ENCODE data around the gene LYSMD4.
"Not testable (repeated sequence)": the region's sequence is repeated elsewhere in the genome, so short reads cannot be mapped to it uniquely, and the experiment has no call there.

The LYSMD4 gene

DNA sequence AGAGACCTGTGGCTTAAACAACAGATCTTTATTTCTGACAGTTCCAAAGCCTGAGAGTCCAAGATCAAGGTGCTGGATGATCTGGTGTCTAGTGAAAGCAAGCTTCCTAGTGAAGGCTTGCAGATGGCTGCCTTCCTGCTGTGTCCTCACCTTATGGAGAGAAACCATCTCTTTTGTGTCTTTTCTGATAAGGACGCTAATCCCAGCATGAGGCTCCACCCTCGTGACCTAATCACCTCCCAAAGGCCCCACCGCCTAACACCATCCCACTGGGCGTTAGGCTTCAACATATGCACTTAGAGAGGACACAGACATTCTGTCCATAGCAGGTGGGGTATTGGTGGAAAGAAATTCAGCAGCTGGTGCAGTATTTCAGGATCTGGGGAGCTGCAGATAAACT, 19.8 kb upstream of the LYSMD4 start:
- TF ChIP-seq, protein P1, sequence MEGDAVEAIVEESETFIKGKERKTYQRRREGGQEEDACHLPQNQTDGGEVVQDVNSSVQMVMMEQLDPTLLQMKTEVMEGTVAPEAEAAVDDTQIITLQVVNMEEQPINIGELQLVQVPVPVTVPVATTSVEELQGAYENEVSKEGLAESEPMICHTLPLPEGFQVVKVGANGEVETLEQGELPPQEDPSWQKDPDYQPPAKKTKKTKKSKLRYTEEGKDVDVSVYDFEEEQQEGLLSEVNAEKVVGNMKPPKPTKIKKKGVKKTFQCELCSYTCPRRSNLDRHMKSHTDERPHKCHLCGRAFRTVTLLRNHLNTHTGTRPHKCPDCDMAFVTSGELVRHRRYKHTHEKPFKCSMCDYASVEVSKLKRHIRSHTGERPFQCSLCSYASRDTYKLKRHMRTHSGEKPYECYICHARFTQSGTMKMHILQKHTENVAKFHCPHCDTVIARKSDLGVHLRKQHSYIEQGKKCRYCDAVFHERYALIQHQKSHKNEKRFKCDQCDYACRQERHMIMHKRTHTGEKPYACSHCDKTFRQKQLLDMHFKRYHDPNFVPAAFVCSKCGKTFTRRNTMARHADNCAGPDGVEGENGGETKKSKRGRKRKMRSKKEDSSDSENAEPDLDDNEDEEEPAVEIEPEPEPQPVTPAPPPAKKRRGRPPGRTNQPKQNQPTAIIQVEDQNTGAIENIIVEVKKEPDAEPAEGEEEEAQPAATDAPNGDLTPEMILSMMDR (conservative IDR thresholded peaks at IDR 0.05; ENCODE audit: low read depth, low read length), result no peak
- no peak for DNase-seq (ENCODE audit: low read depth)
- no peak overlapping the region for H3K4me3 ChIP-seq (ENCODE audit: low read depth, low read length)

DNA sequence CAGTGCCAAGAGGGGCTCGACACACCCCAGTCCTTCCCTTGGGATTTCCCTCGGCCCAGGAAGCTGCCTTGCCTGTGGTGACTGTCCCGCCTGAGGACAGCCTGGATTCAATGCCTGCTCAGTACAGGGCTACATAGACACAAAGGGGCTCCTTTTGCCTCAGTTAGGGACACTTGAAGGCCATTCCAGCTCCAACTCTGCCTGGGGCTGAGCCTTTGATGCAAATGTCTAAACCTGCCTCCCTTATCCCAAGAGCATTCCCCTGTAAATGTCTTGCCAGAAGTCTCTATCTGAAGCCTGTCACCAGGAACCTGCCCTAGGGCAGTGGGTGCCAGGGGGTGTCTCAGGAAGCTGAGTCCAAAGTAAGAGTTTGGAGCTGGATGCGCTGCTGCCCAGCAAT, 19.3 kb upstream of the LYSMD4 start:
- DNase-seq (ENCODE audit: low read depth), result no peak
- TF ChIP-seq, protein P1 (conservative IDR thresholded peaks at IDR 0.05; ENCODE audit: low read depth, low read length), result no peak
- no peak overlapping the region for H3K4me3 ChIP-seq (ENCODE audit: low read depth, low read length)

DNA sequence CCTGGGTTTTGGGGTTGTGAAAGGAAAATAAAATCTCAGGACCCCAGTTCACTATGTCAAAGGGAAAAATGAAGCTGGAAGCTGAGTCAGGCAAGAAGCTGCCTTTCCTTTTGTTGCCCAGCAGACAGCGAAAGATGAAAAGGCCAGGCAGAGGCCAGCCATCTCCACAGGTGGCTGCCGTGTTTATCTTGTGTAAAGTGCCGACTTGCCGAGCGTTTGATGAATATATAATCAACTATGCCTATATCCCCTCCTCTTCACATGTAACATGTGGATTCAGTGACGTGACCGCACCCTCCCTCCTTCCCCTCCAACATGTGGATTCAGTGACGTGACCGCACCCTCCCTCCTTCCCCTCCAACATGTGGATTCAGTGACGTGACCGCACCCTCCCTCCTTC, 17.1 kb upstream of the LYSMD4 start:
- not testable (repeated sequence) for DNase-seq (ENCODE audit: low read depth); H3K4me3 ChIP-seq (ENCODE audit: low read depth, low read length)

DNA sequence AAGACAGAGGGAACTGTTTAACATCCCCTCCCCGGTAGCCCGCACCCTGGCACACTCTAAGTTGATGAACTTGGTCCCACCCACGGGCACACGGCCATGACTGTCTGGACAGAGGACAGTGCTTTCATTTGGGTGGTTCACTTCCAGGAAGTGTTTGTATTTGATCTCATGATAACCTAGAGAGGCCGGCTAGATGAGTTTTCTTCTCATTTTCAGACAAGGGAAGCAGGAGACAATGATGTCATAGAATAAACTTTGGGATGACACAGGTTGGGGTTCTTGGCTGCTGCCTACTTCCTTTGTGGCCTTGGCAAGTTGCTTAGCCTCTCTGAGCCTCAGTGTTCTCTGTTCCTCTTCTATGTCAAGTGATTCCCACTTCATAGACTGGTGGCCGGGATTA, 16.1 kb upstream of the LYSMD4 start:
- TF ChIP-seq, protein P1 (conservative IDR thresholded peaks at IDR 0.05; ENCODE audit: low read depth, low read length), result no peak
- DNase-seq (ENCODE audit: low read depth), result no peak
- no peak overlapping the region for H3K4me3 ChIP-seq (ENCODE audit: low read depth, low read length)

DNA sequence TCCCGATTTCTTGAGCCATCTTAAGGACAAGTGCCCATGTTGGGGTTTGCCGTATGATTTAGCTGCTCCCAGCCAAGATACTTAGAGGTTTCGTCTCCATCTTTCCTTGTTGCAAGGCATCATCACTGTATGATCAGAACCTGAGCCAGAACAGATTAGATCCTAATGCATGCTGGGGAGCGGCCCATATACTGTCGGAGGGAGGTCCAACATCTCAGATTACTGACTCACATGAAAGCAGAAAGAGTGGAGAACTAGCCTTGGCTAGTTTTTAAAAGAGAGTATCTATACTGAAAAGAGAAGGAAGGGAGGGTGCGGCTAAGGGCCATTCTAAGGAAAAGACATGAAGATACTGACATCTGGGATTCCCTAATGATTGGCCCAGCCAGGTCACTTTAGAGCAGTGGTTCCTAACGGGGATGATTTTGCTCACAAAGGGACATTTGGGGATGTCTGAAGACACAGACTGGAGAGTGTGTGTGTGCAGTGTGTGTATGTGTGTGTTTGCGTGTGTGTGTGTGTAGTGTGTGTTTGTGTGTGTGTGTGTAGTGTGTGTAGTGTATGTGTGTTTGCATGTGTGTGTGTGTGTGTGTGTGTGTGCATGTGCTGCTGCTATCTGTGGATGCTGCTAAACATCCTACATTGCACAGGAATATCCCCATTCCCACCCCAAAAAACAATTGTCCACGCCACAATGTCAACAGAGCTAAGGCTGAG, 12.3 kb upstream of the LYSMD4 start:
- TF ChIP-seq, protein P1 (conservative IDR thresholded peaks at IDR 0.05; ENCODE audit: low read depth, low read length), result no peak
- no peak overlapping the region for H3K4me3 ChIP-seq (ENCODE audit: low read depth, low read length)
- no peak for DNase-seq (ENCODE audit: low read depth)

DNA sequence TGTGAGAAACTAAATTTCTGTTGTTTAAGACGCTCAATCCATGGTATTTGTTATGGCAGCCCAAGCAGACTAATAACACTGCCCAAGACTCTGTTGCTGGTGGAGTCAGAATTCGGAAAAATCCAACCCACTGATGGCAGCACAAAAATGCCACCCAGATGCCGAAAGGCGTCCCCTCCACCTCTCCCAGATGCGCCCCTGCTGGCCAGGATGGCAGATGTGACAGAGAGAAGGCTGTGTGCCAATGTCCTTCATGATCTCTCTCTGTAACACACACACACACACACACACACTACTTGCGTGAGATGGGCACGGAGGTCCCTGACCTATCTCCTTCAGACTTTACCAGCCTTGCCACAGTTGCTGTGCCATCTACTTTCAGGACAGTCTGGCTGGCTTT, 10.9 kb upstream of the LYSMD4 start:
- TF ChIP-seq, protein P1 (conservative IDR thresholded peaks at IDR 0.05; ENCODE audit: low read depth, low read length), result no peak
- no peak overlapping the region for H3K4me3 ChIP-seq (ENCODE audit: low read depth, low read length)
- no peak for DNase-seq (ENCODE audit: low read depth)

DNA sequence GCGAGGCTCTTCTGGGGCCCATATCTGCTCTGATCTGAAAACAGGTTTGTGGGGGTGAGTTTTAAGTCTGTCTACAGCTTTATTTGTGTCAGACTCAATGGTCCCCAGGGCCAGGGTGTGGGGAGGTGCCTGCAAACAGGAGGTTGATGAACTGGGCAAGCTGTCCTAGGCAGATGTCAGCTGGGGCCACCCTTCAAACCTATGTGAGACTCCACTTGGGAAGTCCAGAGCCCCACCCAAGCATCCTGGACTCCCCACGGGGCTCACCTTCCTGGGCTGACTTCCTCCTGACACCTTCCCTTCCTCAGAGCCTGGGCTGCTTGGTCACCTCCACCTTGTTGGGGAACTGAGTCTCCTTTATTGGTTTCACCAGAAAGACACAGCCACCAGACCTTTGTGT, 8.6 kb upstream of the LYSMD4 start:
- no peak overlapping the region for H3K4me3 ChIP-seq (ENCODE audit: low read depth, low read length)
- no peak for DNase-seq (ENCODE audit: low read depth)
- TF ChIP-seq, protein P1 (conservative IDR thresholded peaks at IDR 0.05; ENCODE audit: low read depth, low read length), result no peak
